Pons (tissue), 1 donor: ENCODE data around the gene IKBIP.

ENCODE experiments used
- DNase-seq: peaks from one replicate; pipeline ENCODE4 v3.0.0-alpha.2; 2016; ENCODE audit warnings: low spot score

Gene IKBIP

GRCh38 chr12:98575013-98575412 is 69.6 kb downstream of the IKBIP start:
- DNase-seq = no peak
